NCI-H1092 (cell line): ENCODE data around the gene MAP4.
A peak's percentile ranks its signal among the peaks of the same experiment; 100 is the strongest.
"Not testable (repeated sequence)": the region's sequence is repeated elsewhere in the genome, so short reads cannot be mapped to it uniquely, and the experiment has no call there.

ENCODE experiments used
- DNase-seq: peaks from one replicate; lab custom pipeline; 2025; lab: John Stamatoyannopoulos, UW

Gene MAP4

DNA sequence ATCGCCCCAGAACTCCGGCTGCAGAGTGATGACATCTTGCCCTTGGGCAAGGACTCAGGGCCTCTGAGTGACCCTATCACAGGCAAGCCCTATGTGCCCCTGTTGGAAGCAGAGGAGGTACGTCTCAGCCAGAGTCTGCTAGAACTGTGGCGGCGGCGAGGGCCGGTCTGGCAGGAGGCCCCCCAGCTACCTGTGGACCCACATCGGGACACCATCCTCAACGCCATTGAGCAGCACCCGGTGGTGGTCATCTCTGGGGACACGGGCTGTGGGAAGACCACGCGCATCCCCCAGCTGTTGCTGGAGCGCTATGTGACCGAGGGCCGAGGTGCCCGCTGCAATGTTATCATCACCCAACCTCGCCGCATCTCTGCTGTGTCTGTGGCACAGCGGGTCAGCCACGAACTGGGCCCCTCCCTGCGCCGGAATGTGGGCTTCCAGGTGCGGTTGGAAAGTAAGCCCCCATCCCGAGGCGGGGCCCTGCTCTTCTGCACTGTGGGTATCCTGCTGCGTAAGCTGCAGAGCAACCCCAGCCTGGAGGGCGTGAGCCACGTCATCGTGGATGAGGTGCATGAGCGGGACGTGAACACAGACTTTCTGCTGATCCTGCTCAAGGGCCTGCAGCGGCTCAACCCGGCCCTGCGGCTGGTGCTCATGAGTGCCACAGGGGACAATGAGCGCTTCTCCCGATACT is 169.9 kb downstream of the MAP4 start:
- no peak for DNase-seq

DNA sequence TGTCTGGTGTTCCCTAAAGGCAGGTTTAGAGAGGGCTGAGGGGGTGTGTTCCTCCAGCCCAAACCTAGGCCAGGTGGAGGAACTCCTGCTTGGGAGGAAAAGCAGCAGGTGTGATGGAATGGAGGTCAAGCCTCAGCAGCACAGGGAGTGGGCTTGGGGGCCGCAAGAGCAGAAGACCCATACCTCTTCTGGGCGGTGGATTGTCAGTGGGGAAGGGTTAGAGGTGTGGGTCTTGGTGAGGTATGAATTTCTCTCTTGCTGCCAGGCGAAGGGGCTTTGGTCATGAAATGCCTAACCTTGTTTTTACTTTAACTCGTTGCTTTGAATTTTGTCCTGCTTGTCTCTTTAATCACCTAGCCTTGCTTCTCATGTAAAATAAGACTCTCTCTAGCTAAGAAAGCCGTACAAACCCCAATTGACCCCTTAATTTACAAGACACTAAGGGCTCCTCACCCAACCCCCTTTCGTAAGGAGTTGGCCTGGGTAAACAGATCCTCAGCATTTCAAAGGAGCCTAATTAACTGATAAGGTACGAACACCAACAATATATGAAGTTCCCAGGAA is 174.3 kb downstream of the MAP4 start:
- no peak for DNase-seq

DNA sequence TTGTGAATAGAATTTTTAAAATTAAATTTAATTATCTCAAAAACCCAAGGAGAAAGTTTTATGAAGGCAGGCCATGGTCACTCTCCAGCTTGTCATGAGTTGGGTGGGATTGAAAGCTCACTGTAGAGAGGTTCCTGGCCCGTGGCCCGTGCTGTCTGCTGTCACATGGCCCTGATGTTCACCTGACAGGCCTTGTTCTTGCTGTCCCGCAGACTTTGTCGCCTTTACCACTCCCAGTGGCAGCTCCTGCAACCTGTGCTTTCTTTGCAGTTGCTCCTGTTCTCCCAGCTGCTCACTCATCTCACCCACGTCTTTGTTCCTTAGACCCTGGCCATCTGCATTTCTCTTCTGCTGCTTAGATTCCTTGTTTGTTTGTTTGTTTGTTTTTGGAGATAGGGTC is 177.7 kb downstream of the MAP4 start:
- DNase-seq: no peak

DNA sequence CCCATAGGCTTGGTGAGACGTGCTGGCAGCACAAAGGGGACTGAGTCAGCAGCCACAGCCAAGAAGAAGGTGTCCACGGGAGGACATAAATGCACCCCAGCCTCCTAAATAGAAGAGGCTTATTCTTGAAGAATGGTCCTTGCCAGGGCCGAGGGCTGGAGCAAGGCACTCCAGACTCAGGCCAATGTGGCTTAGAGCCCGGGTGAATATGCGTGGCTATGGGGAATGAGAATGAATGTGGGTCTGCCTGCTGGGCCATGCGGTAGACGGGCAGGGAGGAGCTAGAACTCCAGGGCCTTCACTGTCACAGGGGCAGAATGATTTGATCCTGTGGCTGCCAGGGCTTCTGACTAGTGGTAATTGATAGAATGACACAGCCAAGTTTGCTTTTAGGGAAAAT is 179.2 kb downstream of the MAP4 start:
- no peak for DNase-seq

DNA sequence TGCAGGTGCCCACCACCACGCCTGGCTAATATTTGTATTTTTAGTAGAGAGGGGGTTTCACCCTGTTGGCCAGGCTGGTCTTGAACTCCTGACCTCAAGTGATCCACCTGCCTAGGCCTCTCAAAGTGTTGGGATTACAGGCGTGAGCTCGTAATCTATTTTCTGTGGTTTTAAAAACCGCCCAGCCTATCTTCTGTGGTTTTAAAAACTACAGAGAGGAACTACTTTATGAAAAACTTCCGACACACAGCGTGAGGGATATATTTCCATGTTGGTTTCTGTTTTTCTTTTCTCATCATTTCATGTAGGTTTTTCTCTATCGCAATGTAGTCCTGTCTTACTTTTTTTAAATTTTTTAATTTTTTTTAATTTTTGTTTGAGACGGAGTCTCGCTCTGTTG is 186.7 kb downstream of the MAP4 start:
- not testable (repeated sequence) for DNase-seq

DNA sequence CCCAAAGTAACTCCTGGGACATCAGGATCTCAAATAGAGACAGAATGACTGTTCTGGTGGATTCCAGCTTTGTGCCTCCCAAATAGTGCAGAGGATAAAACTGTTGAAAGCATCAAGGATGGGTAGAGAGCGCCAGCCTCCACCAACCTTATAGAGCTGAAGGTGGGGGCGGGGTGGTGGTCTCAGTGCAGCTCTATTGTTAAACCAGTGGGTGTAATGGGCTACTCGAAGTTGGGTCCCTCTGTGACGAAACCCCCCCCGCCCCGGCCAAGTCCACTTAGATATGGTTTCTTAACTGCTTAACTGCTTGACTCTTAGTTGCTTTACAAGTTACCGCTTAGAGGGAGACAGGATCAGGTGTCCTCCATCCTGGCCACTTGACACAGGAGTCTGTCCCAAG is 190.6 kb downstream of the MAP4 start:
- DNase-seq: no peak

DNA sequence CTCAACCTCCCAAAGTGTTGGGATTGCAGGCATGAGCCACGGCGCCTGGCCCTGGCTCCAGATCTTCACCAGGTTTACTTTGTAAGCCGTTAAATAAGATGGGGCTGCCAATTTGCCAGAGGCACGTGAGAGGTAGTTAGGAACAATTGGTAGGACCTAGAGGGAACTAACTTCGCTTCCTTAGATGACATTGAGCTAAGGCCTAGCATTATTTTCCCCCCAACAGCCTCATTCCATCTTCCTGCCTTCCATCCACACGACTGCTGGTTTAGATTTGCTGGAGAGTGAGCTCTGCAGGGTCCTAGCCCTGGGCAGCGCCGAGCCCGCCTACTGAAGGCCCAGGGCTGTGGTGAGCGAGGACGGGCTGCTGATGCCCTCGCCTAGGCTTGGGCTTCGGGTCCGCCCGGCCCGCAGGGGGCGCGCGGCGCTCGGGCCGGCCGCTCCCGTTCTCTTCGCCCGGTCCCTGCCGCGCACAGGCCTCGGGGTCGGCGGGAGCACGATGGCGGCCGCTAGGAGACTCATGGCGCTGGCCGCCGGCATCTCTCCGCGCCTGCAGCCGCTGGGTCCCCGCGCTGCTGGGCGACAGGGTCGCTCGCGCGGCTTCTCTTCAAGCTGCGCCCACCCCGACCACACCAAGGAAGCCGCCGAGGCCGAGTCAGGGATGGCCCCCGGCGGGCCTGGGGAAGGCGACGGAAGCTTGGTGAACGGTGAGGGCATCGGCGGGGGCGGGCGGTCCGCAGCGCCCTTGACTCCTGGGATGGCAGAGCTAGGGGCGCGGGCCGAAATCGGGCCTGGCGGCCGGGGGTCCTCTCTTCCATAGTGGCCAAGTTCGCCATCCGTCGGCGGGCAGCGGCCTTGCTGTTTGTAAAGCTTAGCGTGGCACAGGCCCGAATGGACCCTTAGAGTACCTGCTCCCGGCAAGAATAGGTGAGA is 191.4 kb downstream of the MAP4 start:
- DNase-seq: peak; percentile 49

DNA sequence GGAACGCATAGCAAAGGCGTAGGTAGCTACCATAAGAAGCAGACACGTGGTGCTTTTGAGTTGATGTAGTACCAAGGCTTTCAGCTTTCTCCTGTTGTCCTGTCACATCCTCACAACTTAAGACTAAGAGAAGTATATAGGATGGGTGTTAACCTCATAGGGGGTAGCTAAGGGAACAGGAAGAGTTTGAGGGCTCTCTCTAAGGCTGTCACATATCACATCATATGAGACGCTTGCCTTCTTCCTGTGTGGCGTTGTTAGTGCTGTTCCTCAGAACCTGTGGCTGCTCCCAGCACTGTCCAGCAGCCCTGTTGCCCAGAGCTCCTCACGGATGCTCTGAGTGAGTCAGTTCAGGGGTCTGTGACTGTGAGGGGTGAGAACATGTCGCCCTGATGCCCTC is 198.6 kb downstream of the MAP4 start:
- no peak for DNase-seq

DNA sequence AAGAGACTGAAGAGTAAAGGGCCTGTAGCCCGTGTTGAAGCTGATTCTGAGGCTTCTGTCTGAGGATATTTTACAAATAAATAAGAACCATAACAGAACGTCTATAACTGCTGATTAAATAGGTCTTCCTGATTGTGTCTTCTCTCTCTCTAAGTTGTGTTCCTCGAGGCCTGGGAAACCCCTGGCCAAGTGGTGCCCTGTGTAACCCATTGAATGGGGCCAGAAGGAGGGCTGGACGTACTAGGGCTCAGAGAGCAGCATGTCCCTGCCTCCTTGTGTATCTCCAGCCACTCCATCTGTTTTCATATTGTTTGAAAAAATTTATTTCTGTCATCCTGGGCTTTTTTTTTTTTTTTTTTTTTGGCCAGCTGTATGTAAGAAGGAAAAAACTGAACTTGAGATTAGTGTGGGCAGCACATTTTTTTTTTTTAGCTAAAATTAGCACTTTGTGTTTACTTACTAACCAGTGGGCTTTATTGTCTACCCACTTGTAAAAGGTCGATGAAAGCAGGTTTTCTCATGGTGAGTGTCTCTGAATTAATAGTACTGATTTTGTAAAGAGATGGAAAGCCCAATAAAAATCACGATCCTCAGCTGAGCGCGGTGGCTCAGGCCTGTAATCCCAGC is 202.6 kb downstream of the MAP4 start:
- DNase-seq: no peak

DNA sequence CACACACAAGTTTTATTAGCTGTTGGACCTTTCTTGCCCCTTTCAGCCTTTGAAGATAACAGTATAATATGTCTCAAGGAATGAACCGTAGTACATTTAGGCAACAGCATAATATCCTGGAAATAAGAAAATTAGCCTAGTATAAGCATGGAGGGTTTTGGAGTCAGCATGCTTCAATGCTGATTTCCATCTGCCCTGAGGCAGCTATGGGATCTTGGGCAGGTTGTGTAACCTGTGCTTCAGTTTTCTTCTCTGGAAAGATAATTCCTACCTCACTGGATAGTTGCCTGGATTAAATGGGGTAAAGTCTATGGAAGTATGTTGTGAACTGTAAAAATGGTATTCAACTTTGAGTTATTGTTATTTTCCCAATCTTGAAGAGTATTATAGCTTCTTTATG is 211.6 kb downstream of the MAP4 start:
- no peak for DNase-seq

DNA sequence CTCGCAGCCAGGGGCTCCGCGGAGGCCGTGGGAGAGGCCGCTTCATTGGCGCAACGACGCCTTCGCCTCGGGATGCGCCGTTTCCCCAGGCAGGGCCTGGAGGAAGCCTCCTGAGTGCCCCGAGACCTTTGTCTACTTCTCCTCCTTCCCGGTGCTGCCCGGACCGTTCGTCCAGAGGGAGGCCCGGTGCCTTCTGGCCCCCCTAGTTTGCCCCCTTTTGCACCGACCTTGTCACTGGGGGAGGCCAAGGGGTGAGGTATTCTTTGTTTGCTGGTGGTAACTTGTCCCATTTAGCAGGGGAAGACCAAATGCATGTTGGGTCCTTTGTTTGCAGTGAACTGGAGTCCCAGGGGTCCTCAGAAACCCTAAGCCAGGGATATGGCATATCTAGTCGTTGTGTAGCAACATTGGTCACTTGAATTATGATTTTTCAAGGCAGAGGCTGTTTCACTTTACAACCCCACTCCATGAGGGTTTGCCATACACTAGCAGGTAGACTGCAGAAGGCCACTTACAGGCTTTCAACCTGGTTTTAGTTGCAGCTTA is 212.7 kb downstream of the MAP4 start:
- no peak for DNase-seq

DNA sequence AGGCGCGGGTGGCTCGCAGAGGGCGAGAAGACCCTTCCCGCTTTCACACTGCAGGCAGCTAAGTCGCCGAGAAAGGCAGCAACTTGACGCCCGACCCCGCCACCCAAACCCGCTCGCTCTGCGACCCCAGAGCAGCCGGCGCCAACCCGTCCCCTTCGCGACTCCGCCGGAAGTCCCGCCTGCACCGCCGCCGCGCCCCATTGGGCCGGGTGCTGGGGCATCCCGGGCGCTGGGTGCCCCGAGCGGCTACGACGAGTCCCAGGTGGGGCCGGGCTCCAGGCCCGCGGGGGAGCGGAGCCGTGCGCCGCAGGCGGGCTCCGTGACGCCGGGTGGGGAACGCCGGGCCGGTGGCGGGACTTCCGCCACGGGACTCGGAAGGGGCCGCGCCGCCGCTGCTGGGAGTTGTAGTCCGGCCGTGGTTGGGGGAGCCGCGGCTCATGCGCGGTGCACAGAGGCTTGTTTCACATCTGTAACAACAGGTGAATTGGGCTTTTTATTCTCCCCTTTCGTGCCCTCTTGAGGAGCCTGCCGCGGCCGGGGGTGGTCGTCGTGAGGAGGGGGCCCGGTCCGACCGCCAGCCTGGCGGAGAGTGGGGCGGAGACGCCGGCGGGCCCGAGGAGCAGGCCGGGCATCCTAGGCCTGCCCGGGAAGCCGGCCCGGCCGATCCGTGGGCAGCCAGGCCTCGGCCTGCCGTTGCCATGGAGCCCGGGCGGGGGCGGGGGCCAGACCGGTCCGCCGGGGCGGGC is 213.3 kb downstream of the MAP4 start, which contains the start of gene DHX30:
Gene DHX30, plus strand, starts transcription at position 405 of the 746 bp plus-strand sequence. CDS start 7,546 bp downstream, outside the sequence.
- peak; percentile 45 for DNase-seq
